PC-9 (cell line): Measurements from ENCODE around the gene CWC22.

ENCODE experiments used
- EZH2 ChIP-seq: fragments of 200-600 bp; sonication (generic); IDR thresholded peaks from 2 replicates; pipeline ENCODE4 v1.8.0; 2017; ENCODE audit warnings: antibody characterized with exemption, low read depth
- TF ChIP-seq, protein P1 (sequence below): fragments of 200-600 bp; sonication (generic); conservative IDR thresholded peaks from 2 replicates; pipeline ENCODE4 v1.6.1; 2017; ENCODE audit warnings: mixed run types, antibody characterized with exemption, mild to moderate bottlenecking, moderate library complexity

GRCh38 chr2:179932786-179933185 lies 74.3 kb downstream of the CWC22 start:
- TF ChIP-seq, protein P1, sequence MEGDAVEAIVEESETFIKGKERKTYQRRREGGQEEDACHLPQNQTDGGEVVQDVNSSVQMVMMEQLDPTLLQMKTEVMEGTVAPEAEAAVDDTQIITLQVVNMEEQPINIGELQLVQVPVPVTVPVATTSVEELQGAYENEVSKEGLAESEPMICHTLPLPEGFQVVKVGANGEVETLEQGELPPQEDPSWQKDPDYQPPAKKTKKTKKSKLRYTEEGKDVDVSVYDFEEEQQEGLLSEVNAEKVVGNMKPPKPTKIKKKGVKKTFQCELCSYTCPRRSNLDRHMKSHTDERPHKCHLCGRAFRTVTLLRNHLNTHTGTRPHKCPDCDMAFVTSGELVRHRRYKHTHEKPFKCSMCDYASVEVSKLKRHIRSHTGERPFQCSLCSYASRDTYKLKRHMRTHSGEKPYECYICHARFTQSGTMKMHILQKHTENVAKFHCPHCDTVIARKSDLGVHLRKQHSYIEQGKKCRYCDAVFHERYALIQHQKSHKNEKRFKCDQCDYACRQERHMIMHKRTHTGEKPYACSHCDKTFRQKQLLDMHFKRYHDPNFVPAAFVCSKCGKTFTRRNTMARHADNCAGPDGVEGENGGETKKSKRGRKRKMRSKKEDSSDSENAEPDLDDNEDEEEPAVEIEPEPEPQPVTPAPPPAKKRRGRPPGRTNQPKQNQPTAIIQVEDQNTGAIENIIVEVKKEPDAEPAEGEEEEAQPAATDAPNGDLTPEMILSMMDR, result no peak
- TF ChIP-seq EZH2, result no peak
